Epithelial cell of proximal tubule (primary cell): ENCODE data around the gene NKAIN2. TPM values are rescaled to one million over a fixed set of nuclear protein-coding genes. Genes with fewer than 3 reads are reported as not detected.
A peak's percentile ranks its signal among the peaks of the same experiment; 100 is the strongest.

Experiments
- DNase-seq: peaks from one replicate; pipeline ENCODE4 v3.0.0-alpha.2; 2011; ENCODE audit warnings: low read depth
- H3K4me3 ChIP-seq: 2 replicates; pipeline ENCODE4 v1.5.1; 2011; ENCODE audit warnings: low read depth, mild to moderate bottlenecking, low read length
- total RNA-seq: library from RNA; depleted of rRNA; stranded (reverse); fragments of >200 nt; gene quantifications from 2 replicates; pipeline ENCODE4 v1.2.3, GENCODE V29; 2015
- TF ChIP-seq, protein P1 (sequence below): conservative IDR thresholded peaks from 2 replicates; pipeline ENCODE4 v1.5.1; 2012; ENCODE audit warnings: low read depth, mild to moderate bottlenecking, low read length

NKAIN2 gene
- total RNA-seq, 1 donor from 2014 or later: under 0.01 TPM

DNA sequence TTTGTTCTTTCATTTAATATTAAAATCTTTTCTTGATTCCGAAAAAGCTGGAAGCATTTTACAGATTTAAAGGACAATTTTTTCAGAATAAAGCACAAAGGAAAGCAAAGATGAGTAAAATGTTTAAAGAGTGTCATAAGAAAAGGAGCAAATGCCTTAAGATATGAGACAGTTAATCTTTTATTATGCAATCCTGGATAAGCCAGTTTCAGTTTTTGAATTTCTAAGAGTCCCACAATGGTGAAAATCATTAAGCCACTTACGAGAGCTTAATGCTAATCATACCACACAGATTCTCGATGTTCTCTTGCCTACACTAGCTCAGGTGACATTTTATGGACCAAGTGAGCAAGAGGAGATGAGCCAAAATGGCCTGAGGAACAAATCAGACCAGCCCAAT, 1054.9 kb downstream of the NKAIN2 start:
- TF ChIP-seq, protein P1, sequence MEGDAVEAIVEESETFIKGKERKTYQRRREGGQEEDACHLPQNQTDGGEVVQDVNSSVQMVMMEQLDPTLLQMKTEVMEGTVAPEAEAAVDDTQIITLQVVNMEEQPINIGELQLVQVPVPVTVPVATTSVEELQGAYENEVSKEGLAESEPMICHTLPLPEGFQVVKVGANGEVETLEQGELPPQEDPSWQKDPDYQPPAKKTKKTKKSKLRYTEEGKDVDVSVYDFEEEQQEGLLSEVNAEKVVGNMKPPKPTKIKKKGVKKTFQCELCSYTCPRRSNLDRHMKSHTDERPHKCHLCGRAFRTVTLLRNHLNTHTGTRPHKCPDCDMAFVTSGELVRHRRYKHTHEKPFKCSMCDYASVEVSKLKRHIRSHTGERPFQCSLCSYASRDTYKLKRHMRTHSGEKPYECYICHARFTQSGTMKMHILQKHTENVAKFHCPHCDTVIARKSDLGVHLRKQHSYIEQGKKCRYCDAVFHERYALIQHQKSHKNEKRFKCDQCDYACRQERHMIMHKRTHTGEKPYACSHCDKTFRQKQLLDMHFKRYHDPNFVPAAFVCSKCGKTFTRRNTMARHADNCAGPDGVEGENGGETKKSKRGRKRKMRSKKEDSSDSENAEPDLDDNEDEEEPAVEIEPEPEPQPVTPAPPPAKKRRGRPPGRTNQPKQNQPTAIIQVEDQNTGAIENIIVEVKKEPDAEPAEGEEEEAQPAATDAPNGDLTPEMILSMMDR: no peak
- no peak for DNase-seq
- H3K4me3 ChIP-seq: no peak overlapping the region

DNA sequence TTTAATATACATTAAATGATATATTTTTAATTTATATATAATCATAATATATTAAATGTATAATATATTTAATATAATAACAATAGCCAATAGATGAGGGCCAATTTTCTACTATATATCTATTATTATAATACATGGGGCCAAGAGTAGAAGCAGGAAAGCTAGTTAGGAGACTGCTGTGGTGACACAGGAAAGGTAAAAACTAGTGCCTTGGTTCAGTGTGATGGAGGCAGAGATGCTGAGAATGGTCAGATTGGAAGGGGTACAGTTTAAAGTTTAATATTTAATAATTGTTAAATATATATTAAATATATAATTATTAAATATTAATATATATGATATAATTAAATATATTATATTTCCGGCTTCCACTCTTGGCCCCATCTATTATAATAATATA, 1055.7 kb downstream of the NKAIN2 start:
- no peak for DNase-seq
- TF ChIP-seq, protein P1: no peak
- no peak overlapping the region for H3K4me3 ChIP-seq

DNA sequence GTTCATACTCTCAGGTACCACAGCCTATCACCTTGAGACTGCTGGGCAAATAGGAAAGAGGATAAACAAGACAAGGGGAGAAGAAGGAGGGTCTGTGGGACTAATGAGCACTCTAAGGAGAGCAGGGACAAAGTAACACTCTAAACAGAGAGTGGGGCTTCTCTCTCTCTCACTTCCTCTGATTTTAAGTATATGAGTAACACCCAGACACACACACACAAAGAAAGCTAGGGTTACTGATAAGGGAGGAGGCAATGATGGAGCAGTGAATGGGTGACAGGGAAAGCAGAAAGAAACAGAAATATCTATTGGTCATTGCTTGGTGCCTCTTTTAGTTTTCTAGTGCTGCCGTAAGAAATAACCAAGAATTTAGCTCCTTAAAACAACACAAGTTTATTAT, 1062.4 kb downstream of the NKAIN2 start:
- no peak for DNase-seq
- TF ChIP-seq, protein P1: no peak

DNA sequence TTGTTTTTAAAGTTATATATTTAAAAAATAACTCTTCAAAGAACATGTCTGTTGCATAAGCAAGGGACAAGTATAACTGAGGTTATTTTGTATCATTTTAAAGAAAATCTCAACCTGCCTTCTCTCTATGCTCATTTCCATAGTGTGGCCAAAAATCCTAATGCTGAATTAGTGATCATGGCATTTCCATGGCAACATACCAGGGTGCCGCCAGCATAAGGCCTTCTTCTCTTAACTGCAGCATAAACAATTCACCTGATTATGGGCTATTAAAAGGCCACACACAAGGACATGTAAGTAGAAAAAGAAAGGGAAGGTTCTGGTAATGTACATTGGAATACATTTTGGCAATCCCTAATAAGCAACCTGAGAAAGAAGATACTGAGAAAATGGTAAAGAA, 1063.5 kb downstream of the NKAIN2 start:
- TF ChIP-seq, protein P1: no peak
- H3K4me3 ChIP-seq: no peak overlapping the region
- no peak for DNase-seq

More for the DNA sequence above, 1062.4 kb downstream of the NKAIN2 start:
- H3K4me3 ChIP-seq: no peak overlapping the region

DNA sequence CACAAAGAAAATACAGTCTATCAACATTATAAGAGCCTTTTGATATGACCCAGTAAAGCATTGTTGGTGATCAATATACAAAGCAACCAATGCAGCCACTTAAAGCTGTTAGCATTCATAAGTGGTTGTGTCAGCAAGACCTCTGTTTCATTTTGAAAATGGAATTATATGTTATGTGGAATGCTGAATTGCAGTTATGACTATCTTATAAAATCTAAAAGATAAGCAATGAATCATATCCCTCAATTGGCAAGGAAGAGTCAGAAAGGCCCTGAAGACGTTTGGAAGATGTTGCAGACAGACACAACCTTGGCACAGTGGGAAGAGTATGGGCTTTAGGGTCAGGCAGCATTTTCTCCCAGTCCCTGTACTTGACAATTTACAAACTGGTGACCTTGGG, 1064.8 kb downstream of the NKAIN2 start:
- DNase-seq: no peak
- TF ChIP-seq, protein P1: no peak
- H3K4me3 ChIP-seq: no peak overlapping the region

DNA sequence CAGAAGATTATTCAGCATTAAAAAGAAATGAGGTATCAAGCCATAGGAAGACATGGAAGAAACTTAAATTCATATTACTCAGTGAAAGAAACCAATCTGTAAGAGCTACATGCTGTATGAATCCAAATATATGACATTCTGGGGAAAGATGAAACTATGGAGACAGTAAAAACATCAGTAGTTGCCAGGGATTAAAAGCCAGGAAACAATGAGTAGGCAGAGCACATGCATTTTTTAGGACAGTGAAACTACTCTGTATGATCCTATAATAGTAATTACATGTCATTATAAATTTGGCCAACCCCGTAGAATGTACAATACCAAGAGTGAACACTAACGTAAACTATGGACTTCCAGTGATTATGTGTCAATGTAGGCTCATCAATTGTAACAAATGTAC, 1065.8 kb downstream of the NKAIN2 start:
- no peak for DNase-seq
- TF ChIP-seq, protein P1: no peak
- H3K4me3 ChIP-seq: no peak overlapping the region

DNA sequence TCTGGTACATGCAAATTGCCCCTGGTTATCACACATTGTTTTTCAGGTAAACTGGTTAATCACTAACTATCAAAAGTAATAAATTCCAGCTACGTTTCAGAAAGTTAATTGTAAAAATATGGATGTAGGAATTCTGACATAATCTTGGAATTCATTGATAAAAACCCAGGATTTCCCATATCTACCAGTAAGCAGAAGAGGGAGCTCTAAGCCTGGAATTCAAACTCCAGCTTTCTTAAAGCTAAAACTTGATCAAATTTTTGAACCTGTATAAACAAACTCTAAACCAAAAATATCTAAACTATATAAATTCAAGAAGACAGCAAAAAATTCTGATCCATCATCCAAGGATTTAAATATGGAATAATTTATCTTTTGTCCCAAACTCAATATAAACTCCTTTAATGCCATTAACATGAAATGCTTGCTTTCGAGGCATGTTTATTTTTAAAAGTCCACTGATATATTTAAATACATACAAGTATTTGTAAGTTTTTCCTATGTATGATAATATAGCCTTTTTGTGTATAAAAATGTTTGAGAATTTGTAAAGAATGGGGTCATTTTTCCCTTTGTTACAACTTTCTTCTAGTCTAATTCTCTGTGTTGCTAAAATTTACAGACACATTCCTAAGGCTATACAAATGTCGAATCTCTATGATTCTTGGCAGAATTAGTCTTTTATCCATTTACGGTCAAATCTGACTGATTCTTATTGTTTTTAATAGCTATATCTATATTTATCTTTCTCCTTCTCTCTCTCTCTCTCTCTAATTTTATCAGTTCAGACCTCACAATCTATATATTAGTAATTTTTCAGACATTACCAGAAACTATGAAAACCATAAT, 1067.2 kb downstream of the NKAIN2 start:
- TF ChIP-seq, protein P1: peak; percentile 62
- DNase-seq: no peak

More for the DNA sequence above, 1067.2 kb downstream of the NKAIN2 start:
- no peak overlapping the region for H3K4me3 ChIP-seq
